HG03159 (cell line): ENCODE data around the gene DGCR8.

Source experiments
- ATAC-seq: cut with Tn5 transposase; IDR thresholded peaks from one replicate; pipeline ENCODE4 v1.9.1; 2021; ENCODE audit warnings: mild to moderate bottlenecking, moderate library complexity; ENCODE audit not compliant: unreplicated experiment

Gene DGCR8

GRCh38 chr22:20135806-20136602, 56.0 kb downstream of the DGCR8 start:
- no peak for ATAC-seq

GRCh38 chr22:20136603-20136873, 56.5 kb downstream of the DGCR8 start:
- ATAC-seq: no peak

GRCh38 chr22:20137113-20137512, 57.1 kb downstream of the DGCR8 start:
- no peak for ATAC-seq

- ATAC-seq: no peak
Observed at GRCh38 chr22:20137671-20138416, 57.8 kb downstream of the DGCR8 start.

- no peak for ATAC-seq
Observed at GRCh38 chr22:20138417-20138738, 58.3 kb downstream of the DGCR8 start.

GRCh38 chr22:20138868-20139267, 58.8 kb downstream of the DGCR8 start:
- no peak for ATAC-seq

GRCh38 chr22:20139391-20140106, 59.5 kb downstream of the DGCR8 start:
- no peak for ATAC-seq

- ATAC-seq: no peak
Observed at GRCh38 chr22:20140107-20140445, 60.0 kb downstream of the DGCR8 start.

- ATAC-seq: no peak
Observed at GRCh38 chr22:20140521-20140964, 60.5 kb downstream of the DGCR8 start.

- ATAC-seq: no peak
Observed at GRCh38 chr22:20141186-20142077, 61.4 kb downstream of the DGCR8 start.

GRCh38 chr22:20142711-20143621, 62.9 kb downstream of the DGCR8 start:
- no peak for ATAC-seq

- no peak for ATAC-seq
Observed at GRCh38 chr22:20143883-20144665, 64.0 kb downstream of the DGCR8 start.

- no peak for ATAC-seq
Observed at GRCh38 chr22:20145206-20145831, 65.3 kb downstream of the DGCR8 start.

GRCh38 chr22:20145832-20146223, 65.8 kb downstream of the DGCR8 start:
- ATAC-seq: no peak

- ATAC-seq: no peak
Observed at GRCh38 chr22:20146777-20147176, 66.7 kb downstream of the DGCR8 start.

- ATAC-seq: no peak
Observed at GRCh38 chr22:20147237-20147988, 67.4 kb downstream of the DGCR8 start.

GRCh38 chr22:20148414-20148813, 68.4 kb downstream of the DGCR8 start:
- no peak for ATAC-seq
